Measurements from ENCODE around the gene LRRC8D. TPM values are rescaled to one million over a fixed set of nuclear protein-coding genes. Genes with fewer than 3 reads are reported as not detected.

Gene LRRC8D
- total and polyA plus RNA-seq, 2 of the 4 experiments (the other 2 are of a cell fraction): 34.1 to 35.3 TPM

DNA sequence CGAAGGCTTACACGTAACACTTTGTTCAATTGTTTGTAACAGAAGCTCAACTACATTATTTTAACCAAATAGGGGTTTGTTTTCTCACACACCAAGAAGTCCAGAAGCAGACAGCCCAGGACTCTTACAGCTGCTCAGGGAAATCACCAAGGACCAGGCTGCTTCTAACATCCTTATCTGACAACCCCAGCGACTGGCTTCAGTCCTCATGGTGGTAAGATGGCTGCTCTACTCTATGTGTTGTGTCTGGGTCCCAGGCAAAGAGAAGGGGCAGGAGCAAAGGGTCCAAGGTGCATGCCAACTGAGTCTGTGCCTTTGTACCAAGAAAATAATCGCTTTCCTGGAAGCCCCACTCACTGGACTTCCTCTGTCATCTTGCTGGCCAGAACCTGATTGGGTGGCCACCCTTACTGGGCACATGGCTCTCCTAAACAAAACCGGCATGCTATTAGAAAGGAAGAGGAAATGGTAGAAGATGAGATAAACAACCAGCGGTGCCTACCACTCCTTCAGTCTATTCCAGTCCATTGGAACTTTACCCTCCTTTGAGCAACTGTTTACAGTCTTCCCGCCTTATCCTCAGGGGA, 34.1 kb upstream of the LRRC8D start:
- DNase-seq (no peak), ATAC-seq (ENCODE audit: low read depth) (no peak)
- Histone ChIP-seq H2AFZ (replicated peaks; ENCODE audit: low read length, poor library complexity) (no peak overlapping the region), H3K79me1 (ENCODE audit: low read depth in 1 of 2, low read length in 2 of 2) (no peaks in the 10 kb centered on the region), H3K27me3 (ENCODE audit: control insufficient read depth, insufficient read depth, low read length) (peaks cover 4% of the 10 kb centered on the region; the same call in 1 of the 2 replicates), H3K9me1 (ENCODE audit: insufficient read depth, low read length) (no peaks in the 10 kb centered on the region), H2AK5ac (ENCODE audit: low read depth, low read length) (no peak overlapping the region), H4K5ac (ENCODE audit: low read depth, low read length) (no peak overlapping the region), H3K4me3 (ENCODE audit: insufficient read depth, low read depth, low read length) (no peak overlapping the region), H3K4ac (ENCODE audit: low read depth, low read length) (no peak overlapping the region), H3K4me2 (ENCODE audit: low read depth, low read length) (no peak overlapping the region), H3K23ac (ENCODE audit: low read depth, low read length) (no peak overlapping the region), H3K14ac (replicated peaks; ENCODE audit: low read depth, low read length) (no peak overlapping the region), H2AK9ac (replicated peaks; ENCODE audit: low read depth, low read length, poor library complexity) (no peak overlapping the region), H3K9ac (ENCODE audit: low read depth, low read length) (no peak overlapping the region), H4K20me1 (ENCODE audit: insufficient read depth, low read length) (no peaks in the 10 kb centered on the region), H3K36me3 (ENCODE audit: control insufficient read depth, insufficient read depth, low read length) (no peaks in the 10 kb centered on the region), H3K18ac (ENCODE audit: low read depth, low read length) (no peak overlapping the region), H2BK15ac (ENCODE audit: low read depth, low read length) (no peak overlapping the region), H4K91ac (ENCODE audit: insufficient read depth, low read depth, low read length) (no peak overlapping the region), H3K27ac (ENCODE audit: insufficient read depth, low read length) (no peak overlapping the region), H4K8ac (ENCODE audit: low read depth in 2 of 2, low read length in 2 of 2) (no peak overlapping the region), H2BK120ac (ENCODE audit: low read depth, low read length) (no peak overlapping the region), H2BK5ac (ENCODE audit: low read depth, low read length, poor library complexity, severe bottlenecking) (no peak overlapping the region), H2BK20ac (ENCODE audit: low read depth, low read length) (no peak overlapping the region), H3K9me3 (ENCODE audit: control insufficient read depth, insufficient read depth, low read length) (no peaks in the 10 kb centered on the region), H3K4me1 (ENCODE audit: control insufficient read depth, insufficient read depth, low read length) (peaks cover 3% of the 10 kb centered on the region), H3K56ac (ENCODE audit: extremely low read depth, insufficient read depth, low read length) (no peak overlapping the region)
- in situ Hi-C loops (cut with MboI; ENCODE audit: low sequenced_read_pairs): no loop called here
- intact Hi-C loops (cut with micrococcal nuclease): loop anchor here (10.0 kb wide), 1 partner anchor 1478 kb away; no protein-coding TSS in a partner anchor
- WGBS, 2 experiments (ENCODE audit: extremely low coverage in 2 of 2, insufficient read length in 1 of 2): no CpG with 5 or more reads among the region's 7 CpGs
- BruUV-seq (replicated peaks): no TSS peak
- TF ChIP-seq RAD21 (IDR thresholded peaks at IDR 0.05; ENCODE audit: low read length) (no peak), CEBPB (IDR thresholded peaks at IDR 0.05; ENCODE audit: low read depth, low read length) (no peak)
- ChIA-PET CTCF (no interaction called here), POLR2A (ENCODE audit: unreplicated experiment) (no interaction called here)
- dilution Hi-C loops (cut with HindIII; ENCODE audit: low sequenced_read_pairs, unreplicated experiment): no loop called here
